Activated CD4-positive, alpha-beta T cell treated with anti-CD3 and anti-CD28 coated beads, Interleukin-2, Interleukin-4, amounts not matched to agents 100 ng/mL and 50 ng/mL, durations not matched to agents 16 hours and 8 hours (primary cell): ENCODE data around the gene ELFN1.
"Not testable (repeated sequence)": the region's sequence is repeated elsewhere in the genome, so short reads cannot be mapped to it uniquely, and the experiment has no call there.

Source experiments
- DNase-seq: peaks from one replicate; pipeline ENCODE4 v3.0.0-alpha.2; 2020; ENCODE audit warnings: low spot score

ELFN1 gene

DNA sequence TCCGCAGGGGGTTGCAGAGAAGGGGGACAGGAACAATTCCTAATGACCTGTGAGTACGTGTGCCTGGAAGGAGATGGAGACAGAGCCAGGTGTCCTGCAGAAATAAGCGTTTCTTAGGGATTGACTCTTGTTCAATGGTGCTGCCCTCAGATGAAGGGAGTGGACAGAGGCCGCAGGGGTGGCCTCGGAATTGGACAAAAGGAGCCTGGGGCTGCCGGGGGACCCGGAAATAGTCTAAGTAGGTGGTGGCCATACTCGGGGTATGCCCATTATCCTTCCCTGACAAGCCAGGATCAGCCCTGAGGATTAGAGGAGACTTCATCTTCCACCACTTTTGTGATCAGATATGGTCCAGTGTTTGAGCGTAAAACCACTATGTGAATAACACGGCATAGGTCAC lies 39.2 kb downstream of the ELFN1 start:
- no peak for DNase-seq

GRCh38 chr7:1709900-1710299 lies 39.8 kb downstream of the ELFN1 start:
- no peak for DNase-seq

DNA sequence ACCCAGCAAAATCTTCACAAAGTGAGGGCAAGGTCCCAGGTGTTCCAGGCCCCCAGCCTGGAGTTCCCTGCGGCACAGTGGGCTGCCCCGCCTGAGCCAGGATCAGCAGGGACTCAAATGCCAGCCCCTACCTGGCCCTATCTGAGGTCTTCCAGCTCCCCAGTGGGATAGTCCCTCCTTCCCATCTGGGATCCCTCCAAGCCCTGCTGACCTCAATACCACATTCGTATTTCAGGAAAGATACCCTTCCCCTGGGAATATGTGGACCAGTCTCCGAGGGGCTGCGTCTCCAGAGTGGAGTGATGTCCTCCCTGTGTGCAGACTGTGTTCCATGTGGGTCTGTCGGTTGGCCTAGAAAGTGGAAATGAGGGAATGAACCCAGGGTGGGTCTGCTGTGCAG lies 40.9 kb downstream of the ELFN1 start:
- DNase-seq: no peak

DNA sequence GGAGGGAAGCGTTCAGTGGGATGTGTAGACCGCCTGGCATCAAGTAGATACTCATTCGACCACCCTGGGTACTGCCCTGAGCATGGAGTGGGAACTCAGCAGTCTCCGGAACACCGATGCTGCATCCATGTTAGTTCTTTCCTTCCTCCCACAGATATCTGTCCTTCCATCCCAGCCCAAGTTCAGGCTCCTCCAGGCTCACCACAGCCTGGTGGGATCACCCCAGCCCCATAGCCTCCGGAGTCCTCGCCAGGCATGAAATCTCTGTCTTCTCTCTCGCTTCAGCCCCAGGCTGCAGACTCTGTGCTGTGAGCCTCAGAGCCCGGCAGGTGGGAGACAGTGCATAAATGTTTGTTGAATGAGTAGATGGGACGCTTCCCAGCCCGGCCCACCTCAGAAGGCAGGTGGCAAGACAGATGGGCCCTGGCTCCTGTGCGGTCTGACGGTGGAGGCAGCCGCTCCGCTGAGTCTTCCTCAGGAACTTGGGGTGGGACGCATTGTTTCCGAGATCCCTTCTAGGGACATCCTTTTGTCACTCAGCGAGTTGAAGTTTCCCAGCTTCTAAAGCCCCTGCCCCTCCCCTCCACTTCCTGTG lies 42.9 kb downstream of the ELFN1 start:
- DNase-seq: no peak

GRCh38 chr7:1713502-1714484 lies 43.7 kb downstream of the ELFN1 start:
- DNase-seq: no peak

- DNase-seq: no peak
These were observed 44.7 kb downstream of the ELFN1 start for GRCh38 chr7:1714583-1715330.

DNA sequence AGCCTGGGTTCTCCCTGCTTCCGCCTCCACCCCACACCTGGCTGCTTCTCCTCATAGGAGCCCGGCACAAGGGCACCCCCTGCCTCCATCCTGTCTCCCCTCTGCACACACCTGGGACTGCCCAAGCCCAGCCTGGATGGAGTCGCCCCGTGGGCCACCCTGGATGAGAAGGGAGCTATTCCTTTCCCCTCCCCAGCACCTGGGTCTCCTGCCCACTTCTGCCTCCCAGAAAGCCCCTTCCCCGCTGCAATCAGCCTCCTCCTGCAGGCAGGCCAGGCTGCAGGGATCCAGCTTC lies 45.2 kb downstream of the ELFN1 start:
- DNase-seq: no peak

DNA sequence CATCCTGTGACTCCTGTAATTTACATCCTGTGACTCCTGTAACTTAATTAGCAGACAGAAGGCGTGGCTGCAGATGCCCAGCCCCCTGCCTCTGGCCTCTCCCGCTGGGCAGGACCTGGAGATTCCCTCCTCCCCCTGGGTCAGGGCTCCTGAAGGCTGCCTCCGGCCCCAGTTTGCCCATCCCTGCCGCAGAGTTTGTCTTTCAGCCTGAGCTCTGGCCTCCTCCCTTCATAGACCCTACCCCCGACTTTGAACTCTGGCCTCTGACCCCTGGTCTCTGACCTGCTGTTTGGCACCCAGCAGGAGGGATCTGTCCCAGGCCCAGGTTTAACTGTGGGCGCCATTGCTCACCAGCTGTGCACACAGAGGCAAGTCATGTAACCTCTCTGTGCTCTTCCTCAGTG lies 45.6 kb downstream of the ELFN1 start:
- DNase-seq: no peak

DNA sequence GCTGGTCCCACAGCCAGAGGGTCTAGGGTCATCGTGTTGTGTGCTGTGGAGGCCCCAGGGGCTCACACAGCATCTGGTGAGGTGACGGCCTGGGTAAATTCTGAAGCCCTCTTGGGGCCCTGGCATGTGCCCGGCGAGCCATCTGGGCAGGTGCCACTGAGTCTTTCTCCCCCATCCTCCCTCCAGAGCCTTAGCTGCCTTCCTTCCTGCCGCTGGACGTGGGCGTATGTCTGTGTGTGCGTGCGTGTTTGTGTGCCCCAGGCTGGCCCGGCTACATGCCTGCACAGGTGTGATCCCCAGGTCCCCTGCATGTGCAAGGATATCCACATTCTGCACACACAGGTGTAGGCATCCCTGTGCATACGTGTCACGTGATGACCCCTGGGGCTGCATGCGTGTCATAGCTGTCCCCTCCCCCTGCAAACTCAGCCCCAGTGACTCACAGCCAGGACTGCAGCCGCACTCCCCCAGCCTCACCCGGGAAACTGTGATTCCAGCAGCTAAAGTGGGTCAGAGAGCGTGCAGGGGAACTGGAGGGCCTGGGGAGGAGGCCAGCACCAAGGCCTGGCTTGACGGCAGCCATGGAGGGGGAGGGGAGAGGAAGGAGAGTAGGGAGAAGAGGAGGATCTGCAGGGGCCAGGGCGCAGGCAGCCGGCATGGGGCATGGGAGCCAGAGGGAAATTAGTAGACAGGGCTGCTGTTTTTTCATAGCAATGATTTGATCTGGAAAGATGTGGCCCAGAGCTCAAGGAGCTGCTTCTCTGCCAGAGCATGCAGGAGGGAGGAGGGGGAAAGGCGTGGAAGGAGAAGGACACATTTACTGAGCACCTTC lies 46.4 kb downstream of the ELFN1 start:
- no peak for DNase-seq

GRCh38 chr7:1717095-1717483 lies 47.0 kb downstream of the ELFN1 start:
- no peak for DNase-seq

DNA sequence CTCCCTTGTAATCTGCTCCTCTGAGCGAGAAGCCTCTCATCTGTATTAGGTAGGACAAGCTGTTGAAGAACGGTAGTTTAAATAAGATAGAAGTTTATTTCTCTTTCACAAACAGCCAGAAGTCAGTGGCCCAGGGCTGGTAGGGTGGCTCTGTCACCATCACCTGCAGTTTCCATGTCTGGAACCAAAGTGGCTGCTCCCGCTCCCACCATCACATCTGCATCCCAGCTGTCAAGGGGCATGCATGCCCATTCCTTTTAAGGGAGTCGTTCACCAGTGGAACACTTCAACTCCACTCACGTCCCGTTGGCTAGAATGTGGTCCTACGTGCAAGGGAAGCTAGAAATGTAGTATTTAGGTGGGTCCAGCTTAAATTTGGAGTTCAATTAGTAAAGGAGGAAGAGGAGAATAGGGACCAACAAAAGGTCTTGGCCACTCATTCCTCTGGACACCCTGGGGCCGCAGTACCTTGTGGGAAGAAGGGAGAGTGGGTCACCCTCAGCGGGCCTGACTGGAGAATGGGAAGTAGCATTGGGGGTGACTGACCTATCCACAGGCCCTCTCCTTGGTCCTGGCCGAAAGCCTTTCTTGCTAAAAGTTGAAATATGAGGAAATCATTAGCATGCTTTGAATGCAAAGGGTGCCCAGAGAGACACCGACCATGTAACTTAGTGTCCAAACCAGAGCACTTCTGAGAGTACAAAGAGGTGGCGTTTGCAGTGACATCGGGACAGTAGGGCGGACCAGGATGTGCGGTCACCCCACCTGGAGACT lies 48.0 kb downstream of the ELFN1 start:
- DNase-seq: no peak

- DNase-seq: not testable (repeated sequence)
These were observed 48.8 kb downstream of the ELFN1 start for GRCh38 chr7:1718850-1719249.

- not testable (repeated sequence) for DNase-seq
These were observed 49.2 kb downstream of the ELFN1 start for GRCh38 chr7:1719256-1719655.

- no peak for DNase-seq
These were observed 49.8 kb downstream of the ELFN1 start for GRCh38 chr7:1719913-1720312.

GRCh38 chr7:1720326-1720725 lies 50.2 kb downstream of the ELFN1 start:
- no peak for DNase-seq

- no peak for DNase-seq
These were observed 51.1 kb downstream of the ELFN1 start for GRCh38 chr7:1721047-1721690.

DNA sequence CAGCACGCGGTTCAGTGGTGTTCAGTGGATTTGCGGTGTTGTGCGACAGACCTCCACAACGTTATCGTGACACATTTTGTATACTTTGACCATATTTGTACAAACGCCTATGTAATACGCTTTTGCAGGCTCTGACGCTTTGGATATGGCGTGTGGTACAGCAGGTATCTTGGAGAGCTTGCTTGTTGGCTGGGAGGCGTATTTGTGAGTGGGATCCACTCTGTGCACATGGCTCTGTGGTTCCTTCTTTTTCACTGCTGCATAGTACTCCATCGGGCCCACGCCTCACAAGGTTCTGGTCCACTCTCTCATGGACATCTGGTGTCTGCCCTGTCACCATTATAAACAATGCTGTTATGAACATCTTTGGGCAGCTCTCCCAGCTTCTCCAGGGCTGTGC lies 53.2 kb downstream of the ELFN1 start:
- no peak for DNase-seq

GRCh38 chr7:1724118-1724910 lies 54.2 kb downstream of the ELFN1 start:
- no peak for DNase-seq

DNA sequence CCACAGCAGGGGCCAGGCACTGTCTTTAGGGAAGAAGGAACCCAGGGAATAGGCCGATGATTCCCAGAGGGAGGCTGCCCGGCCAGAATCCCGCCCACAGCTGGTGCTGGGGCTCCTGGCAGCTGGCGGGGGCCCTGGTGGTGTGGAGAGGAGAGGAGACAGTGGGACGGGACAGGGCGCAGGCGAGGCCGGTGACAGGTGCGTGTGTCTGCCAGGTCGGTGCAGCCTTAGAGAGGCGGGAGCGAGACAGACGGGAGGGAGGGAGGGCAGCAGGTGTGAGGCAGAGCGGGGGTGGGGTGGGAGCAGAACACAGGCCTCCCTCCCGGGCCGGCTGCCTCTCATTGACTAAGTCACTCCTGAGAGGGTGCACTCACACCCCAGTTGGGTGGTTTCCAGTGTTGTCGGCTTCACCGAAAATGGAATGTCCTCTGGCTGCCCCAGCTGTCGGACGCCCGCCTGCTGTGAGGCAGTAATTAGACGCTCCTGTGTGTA lies 55.2 kb downstream of the ELFN1 start:
- no peak for DNase-seq
